Hepatic stellate cell (primary cell): ENCODE data around the gene EPB41L4A.
"Not testable (repeated sequence)": the region's sequence is repeated elsewhere in the genome, so short reads cannot be mapped to it uniquely, and the experiment has no call there.

Experiments
- DNase-seq: peaks from one replicate; pipeline ENCODE4 v3.0.0; 2011; ENCODE audit warnings: low spot score

EPB41L4A gene

GRCh38 chr5:112208195-112208594, 210.9 kb downstream of the EPB41L4A start:
- not testable (repeated sequence) for DNase-seq

DNA sequence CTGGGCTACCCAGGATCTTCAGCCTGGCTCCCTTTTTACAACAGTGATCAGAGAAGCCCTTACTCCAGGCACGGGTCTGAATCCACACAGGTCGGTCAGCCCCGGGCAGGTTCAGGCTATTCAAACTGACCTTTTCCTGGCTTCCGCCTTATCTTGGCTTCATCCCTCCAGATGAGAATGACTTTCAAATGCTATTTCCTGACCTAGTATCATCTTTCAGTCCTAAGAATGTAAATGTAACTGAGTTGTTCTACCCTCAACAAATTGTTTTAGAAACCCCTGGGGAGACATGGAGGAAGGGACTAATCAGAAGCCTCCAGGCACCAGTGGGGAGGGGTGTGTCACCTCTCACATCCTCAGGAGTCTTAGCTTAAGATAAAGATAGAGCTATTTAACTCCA, 213.2 kb downstream of the EPB41L4A start:
- no peak for DNase-seq

- DNase-seq: no peak
These were observed 215.8 kb downstream of the EPB41L4A start for GRCh38 chr5:112203229-112203628.

DNA sequence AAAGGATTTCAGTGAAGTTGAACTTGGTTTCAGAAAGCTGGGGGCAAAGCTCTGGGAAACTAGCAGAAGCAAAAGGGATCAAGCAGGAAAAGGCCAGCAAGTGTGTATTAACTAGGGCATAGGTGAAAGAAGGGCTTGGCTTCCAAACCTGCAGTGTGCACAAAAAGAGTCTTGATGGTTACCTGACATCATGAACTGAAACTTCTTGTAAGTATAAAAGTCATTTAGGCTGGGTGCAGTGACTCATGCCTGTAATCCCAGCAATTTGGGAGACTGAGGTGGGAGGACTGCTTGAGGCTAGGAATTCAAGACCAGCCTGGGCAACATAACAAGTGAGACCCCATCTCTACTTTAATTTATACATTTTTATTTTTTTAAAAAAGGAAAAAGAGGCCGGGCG, 216.4 kb downstream of the EPB41L4A start:
- DNase-seq: no peak

GRCh38 chr5:112201141-112201540, 217.9 kb downstream of the EPB41L4A start:
- no peak for DNase-seq

DNA sequence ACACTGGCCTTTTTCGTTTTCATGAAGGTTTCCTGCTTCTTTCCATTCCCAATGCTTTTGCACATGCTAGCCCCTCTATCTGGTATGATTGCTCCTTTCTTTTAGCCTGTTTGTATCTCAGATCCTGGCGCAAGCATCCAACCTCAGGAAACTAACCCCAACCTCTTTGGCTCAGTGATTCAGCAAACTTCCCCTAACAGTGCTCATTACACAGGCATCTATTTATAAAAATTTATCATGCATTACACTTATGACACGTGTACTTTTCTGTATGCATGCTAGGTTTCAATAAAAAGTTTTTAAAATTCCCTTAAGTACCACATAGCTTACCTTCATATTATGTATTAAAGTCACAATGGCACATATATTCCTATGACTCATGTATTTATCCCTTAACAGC, 218.9 kb downstream of the EPB41L4A start:
- no peak for DNase-seq

GRCh38 chr5:112196584-112196983, 222.5 kb downstream of the EPB41L4A start:
- no peak for DNase-seq

DNA sequence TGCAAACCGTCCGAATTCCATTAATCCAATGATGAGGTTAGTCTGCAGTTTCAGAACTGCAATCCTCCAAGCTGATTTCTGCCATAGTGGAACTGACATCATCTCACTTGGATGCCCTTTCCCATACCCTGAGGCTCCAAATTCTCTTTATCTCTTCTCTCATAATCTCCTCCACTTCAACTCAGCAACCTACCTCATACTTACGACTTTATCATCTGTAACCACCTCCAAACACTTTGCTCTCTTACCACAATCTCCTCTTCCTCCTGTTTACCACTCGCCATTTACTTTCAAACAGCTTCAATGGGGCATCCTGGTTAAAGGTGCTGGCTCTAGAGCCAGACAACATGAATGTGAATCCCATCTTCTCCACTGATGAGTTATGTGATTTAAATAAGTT, 223.2 kb downstream of the EPB41L4A start:
- no peak for DNase-seq

DNA sequence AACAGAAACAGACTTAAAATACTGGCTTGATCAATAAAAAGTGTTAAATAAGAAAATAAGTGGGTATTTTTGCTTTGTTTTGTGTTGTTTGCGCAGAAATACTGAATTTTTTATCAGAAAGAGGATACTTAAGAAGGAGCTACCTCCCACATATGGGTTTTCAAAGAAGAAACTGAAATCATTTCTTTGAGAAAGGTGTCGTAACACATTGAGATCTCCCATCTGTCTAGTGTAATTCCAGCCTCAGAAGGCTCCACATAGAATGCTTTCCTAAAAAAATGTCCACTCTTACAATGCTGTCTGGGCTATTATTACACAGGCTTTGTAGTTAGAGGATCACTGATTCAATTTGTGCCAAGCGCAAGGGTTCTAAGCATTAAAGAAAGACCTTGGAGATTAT, 226.2 kb downstream of the EPB41L4A start:
- DNase-seq: no peak

DNA sequence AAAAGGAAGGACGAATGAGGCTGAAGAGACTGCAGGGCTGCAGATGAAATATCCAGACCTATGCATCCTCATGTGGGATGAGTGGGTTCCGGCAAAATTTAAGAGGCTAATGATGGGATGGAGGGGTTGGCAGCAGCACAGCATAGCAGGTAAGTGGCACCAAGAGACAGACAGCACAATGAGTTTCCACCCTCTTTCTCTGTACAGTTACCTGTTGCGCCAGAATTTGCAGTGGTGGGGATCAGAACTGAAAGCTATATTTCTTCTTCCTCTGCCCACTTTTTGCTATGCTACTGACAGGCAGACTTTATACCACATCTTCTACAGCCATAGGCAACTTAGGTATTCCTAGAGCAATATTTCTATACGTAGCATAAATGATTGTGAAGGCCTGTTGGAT, 227.0 kb downstream of the EPB41L4A start:
- DNase-seq: no peak

GRCh38 chr5:112189391-112189790, 229.7 kb downstream of the EPB41L4A start:
- DNase-seq: no peak

DNA sequence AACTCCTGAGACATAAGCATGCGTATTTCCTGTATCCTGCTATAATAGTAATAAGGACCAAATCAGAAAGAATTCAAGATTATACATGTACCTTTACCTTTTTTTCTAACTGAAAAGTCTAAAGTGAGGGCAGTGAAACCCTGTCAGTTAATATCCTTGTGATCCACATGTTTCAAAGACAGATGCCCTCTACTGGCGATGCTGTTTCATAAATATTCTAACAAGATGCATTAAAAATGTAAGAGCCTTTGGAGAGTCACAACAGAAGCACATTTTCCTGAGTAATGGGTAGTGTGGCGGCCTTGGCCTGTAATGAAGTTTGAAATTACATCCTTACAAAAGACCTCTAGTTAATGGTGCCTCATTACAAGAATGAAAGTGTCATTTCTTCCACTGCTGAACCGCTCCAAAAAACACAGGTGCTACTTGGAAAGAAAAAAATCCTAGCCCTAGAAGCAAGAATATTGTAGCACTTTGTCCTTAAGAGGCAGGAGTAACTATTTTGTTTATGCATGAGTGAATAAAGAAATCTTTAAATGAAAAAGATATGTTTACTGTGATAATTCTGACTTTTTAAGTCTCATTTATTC, 232.6 kb downstream of the EPB41L4A start:
- DNase-seq: peak; percentile 30

DNA sequence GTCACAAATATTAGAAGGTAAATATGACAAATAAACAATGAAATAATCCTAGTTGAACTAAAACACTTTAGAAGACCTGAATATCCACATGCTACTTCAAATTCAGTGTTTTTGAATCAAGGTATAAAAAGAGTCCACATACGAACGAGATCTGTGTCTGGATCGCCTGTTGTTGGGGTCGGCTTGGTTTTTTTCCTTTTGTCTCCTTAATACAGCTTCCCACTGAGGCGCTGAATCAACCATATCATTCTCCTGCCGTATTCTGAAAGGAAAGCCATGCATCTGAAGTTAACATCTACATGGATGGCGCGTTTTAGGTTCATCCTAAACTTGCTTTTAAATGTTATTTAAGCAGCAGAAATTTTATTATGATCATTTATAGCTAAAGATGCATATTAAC, 235.2 kb downstream of the EPB41L4A start:
- no peak for DNase-seq

DNA sequence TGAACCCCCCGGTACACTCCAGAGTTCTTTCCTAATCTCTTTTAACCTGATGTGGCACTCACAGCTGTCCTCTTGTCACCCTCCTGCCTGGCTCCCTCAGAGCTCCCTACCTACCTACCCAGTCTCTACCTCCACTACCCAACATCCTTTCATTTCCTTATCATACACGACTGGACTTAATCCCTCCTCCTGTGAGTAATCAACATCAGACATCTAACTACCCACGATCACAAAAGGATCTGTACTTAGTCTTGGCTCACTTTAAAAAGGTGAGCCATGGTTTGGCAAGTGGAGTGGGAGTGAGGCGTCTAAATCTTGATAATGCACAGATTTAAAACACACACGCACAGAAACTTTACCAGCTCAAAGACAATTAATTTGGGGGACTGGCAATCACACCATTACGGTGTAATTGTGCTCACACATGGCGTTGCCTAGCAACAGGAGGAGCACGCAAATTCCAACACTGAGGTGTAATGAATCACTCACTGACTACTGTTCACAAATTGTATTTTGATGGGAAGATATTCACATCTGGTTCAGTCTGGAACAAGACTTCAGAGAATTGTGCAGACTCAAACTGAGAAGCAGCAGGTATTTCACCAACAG, 235.9 kb downstream of the EPB41L4A start:
- DNase-seq: no peak

DNA sequence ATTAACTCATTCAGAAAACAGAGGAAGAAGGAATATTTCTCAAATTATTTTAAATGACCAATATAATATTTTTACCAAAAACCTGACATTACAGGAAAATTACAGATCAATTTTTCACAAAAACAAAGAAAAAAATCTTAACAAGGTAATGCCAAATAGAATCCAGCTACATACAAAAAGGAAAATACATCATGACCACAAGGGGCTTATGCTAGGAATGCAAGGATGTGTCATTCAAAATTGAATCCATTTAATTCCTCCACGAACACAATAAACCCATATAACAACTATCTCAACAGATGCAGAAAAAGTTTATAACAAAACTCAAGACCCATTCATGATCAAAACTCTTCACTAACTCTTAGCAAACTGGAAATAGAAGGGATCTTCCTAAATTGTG, 239.8 kb downstream of the EPB41L4A start:
- no peak for DNase-seq

DNA sequence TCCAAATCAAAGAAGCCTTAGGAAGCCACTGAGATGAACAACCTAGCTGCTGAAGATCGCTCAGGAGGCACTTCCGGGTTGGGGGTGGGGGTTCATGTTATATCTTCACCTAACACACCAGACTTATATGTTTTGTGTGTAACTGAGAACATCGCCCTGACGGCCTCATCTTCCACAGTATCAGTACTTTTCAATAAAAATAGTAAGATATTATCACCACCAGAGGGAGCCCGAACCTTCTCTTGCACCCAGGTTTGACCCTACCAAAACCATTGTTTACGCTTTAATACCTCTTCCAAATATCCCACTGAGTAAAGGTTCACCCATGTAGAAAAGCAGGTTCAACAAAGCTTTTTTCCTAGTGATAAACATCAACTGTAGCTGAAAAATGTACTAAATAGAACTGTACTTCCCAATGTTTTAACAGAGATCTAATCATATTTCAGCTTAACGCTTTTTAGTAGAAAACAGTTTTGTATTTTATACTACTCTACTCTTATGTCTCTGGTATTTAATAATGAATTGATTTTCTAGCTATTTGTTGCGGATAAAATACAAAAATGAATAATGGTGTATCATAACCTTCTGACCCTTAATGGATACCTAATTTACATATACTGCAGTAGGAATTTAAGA, 244.0 kb downstream of the EPB41L4A start:
- peak; percentile 14 for DNase-seq

DNA sequence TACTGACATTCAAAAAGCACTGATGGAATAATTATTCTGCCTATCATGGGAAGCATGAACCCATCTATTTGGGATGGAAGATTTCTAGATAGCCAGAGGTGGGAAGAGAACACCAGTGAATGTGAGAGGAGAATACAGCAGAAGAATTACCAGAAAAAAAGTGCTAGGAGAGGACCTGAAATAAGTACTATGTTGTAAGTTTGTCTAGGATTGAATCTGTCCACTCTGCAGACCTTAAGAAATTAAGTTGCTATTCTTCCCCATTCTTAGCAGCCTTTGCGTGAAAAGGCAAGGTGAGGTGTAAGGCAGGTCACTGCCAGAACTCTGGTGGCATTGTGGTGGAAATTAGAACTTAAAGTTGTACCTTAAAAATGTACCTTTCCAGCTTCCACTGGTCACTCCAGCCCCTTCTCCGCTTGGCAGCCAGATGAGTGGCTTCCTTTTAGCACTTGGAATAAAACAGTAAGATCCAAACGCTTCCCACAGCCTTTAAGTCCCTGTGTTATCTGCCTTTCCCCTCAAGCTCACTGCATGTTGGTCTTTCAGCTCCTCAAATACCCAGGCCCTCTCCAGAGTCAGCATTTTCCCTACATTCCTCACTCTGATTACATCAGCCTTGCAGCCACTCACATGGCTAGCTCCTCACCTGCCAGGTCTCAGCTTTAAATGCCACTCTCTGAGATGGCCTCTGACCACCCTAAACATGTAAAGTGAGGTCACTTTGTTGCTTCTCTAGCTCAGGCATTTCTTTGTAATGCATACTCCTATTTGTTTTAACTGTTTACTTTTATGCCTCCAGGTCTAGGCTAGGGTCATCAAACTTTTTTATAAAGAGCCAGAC, 253.0 kb downstream of the EPB41L4A start:
- no peak for DNase-seq

- no peak for DNase-seq
These were observed 253.7 kb downstream of the EPB41L4A start for GRCh38 chr5:112165399-112165798.

DNA sequence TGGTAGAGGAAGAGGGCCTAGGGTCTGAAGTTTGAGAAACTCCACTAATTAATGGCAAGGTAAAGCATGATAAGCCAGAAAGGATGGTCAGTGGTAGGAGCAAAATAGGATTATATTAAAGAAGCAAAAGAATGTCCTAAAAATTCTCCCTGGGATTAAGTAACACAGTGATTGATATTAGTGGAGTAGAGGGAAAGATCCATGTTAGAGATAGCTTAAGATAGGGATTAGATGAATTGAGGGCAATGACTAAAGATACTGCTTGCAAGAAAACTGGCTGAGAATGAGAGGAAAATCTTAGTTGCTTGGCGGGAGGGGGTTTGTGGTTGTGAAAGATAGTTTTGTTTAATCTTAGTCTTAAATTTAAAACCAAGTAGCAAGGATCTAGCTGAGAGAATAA, 255.6 kb downstream of the EPB41L4A start:
- DNase-seq: no peak

DNA sequence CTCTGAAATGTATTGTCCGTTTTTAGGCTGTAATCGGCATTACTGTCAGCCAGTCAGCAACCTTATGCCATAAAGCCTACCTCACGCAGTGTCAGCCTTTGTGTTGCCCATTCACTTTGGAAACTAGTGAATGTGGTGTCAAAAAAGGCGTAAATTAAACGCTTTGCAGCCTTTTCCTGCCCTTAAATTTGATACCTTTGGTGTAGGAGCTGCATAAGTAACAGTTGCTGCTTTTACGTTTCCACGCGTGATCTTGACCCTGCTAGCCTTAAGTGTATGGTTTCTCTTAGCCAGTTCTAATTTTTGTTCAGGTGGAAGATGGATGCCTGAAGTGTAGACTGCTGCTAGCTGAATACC, 257.7 kb downstream of the EPB41L4A start:
- no peak for DNase-seq

DNA sequence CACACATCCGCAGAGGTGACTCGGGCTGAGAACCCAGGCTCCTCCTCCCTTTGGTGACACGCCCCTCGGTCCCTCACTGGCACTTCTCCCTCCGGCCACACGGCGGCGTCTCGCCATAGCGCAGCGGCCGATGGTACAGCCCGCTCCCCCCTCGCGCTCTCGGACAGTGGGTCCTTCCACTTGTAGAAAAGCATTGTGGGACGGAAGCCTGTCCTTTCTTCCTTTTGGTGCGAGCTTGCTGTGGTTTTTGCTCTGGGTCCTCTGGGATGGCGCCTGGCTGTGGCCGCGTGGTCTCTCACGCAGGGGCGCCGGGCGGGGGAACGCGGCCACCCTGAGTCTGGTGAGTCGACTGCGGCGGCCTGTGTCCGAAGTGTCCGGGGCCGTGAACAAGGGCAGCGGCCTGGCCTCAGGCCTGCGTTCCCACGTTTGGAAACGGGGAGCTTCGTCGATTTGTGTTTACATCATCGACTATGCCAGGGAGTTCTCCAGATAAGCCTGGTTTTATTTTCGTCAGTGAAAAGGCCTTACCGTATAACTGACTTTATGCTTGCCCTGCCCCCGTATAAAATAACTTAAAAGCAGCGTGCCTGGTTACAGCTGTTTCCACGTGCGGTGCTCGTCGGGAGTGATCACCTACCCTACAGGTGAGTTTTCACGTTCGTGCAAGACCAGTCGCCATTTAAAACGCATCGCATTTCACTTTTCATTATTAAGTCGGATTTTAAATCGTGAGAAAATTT, 258.3 kb downstream of the EPB41L4A start:
- DNase-seq: peak; percentile 77

- DNase-seq: no peak
These were observed 259.6 kb downstream of the EPB41L4A start for GRCh38 chr5:112159435-112159834.
